Measurements from ENCODE around the gene SIK3.

GRCh38 chr11:117020287-117020686 is 77.9 kb downstream of the SIK3 start:
- TF ChIP-seq REST (IDR thresholded peaks at IDR 0.05; ENCODE audit: unreplicated experiment), result no peak
- TF ChIP-seq, protein P1, sequence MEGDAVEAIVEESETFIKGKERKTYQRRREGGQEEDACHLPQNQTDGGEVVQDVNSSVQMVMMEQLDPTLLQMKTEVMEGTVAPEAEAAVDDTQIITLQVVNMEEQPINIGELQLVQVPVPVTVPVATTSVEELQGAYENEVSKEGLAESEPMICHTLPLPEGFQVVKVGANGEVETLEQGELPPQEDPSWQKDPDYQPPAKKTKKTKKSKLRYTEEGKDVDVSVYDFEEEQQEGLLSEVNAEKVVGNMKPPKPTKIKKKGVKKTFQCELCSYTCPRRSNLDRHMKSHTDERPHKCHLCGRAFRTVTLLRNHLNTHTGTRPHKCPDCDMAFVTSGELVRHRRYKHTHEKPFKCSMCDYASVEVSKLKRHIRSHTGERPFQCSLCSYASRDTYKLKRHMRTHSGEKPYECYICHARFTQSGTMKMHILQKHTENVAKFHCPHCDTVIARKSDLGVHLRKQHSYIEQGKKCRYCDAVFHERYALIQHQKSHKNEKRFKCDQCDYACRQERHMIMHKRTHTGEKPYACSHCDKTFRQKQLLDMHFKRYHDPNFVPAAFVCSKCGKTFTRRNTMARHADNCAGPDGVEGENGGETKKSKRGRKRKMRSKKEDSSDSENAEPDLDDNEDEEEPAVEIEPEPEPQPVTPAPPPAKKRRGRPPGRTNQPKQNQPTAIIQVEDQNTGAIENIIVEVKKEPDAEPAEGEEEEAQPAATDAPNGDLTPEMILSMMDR (conservative IDR thresholded peaks at IDR 0.05; ENCODE audit: low read depth in 2 of 2), result no peak
- TF ChIP-seq ETS1 (IDR thresholded peaks at IDR 0.05), result no peak
- no peak for TF ChIP-seq EZH2 (IDR thresholded peaks at IDR 0.05; ENCODE audit: low read depth, unreplicated experiment)
- no peak for TF ChIP-seq EZH2phosphoT487 (IDR thresholded peaks at IDR 0.05; ENCODE audit: unreplicated experiment)

Data from GM23338 (cell line).